Occipital lobe (tissue), 2 donors: Measurements from ENCODE around the gene PLIN5. TPM values are rescaled to one million over a fixed set of nuclear protein-coding genes. Genes with fewer than 3 reads are reported as not detected.

Source experiments
- DNase-seq: peaks from one replicate; lab custom pipeline; 2025; lab: John Stamatoyannopoulos, UW
- total RNA-seq: library from RNA; depleted of rRNA; stranded (reverse); fragments of >200 nt; gene quantifications from one replicate; pipeline ENCODE4 v1.2.3, GENCODE V29; 2014

Gene PLIN5, protein sequence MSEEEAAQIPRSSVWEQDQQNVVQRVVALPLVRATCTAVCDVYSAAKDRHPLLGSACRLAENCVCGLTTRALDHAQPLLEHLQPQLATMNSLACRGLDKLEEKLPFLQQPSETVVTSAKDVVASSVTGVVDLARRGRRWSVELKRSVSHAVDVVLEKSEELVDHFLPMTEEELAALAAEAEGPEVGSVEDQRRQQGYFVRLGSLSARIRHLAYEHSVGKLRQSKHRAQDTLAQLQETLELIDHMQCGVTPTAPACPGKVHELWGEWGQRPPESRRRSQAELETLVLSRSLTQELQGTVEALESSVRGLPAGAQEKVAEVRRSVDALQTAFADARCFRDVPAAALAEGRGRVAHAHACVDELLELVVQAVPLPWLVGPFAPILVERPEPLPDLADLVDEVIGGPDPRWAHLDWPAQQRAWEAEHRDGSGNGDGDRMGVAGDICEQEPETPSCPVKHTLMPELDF
- total RNA-seq: 2.0 TPM

DNA sequence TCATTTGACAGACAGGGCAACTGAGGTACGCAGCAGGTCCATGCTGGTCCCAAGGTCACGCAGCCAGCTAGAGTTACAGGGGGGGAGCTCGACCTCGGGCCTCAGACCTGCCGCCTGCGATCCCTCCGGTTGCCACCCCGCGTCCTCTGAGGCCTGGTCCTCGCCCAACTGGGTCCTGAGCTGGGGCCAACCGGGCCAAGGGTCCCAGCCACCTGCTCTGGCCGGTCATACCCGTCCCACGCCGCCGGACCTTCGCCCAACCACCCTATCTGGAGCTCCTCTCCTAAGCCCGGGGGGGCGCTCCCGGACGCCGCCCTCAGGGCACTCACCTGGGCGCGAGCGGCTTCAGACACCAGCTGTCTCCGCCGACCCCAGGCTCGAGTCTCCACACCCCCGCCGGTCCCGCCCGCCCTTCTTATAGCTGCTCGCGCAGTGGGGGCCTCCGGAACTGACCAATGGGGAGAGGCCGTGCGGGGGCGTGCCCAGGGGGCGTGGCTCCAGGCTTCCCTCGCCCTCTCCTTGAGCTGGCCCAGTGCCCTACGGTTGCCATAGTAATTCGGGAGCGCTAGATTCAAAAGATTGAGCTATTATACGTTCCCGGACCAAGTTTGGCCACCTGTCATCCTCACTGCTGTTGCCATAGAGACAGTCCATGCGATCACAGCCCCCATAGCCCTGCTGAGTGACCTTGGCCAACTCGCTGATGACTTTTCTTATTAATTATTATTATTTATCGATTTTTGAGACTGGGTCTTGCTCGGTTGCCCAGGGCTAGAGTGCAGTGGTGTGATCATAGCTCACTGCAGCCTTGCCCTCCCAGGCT, at the start of gene PLIN5:
Gene PLIN5 (minus strand): TSS at position 389 of the 823 bp plus-strand sequence. CDS start 1,150 bp downstream, outside the sequence.
- peak; percentile 47 for DNase-seq

- DNase-seq: peak; percentile 43
Observed at GRCh38 chr19:4583961-4584669, 49.1 kb upstream of the PLIN5 start.

DNA sequence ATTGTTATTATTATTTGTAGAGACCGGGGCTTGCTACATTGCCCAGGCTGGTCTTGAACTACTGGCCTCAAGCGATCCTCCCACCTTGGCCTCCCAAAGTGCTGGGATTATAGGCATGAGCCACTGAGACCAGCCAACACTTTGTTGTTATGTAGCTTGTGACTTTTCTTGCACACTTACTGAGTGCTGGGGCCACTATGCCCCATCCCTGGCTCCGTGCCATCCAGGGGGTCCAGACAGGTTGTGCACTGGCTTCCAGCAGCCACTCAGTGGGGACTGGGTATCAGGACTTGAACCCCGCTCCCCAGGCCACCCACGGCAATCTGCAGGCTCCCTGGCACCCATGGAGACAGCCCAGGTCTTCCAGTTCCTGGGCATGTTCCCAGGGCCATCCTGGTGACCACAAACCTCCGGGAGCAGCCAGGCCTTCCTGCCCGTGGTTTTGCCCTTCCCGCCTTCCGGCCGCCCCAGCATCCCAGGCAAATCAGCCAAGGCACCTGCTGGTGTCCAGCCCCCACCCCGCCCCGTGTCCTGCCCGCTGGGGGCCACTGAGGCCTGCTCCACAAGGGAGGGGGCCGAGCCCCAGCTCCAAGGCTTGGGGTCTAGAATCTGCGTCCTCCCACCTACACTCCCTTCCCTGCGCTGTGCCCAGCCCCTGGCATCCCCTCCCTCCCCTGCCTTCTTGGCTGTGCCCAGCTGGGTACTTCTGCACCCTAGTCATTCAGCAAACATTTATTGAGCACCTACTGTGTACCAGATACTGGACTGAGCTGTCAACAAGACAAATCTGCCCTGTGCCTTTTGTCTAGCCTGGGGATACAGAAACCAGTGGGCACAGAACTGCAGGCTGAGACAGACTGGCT, 48.2 kb upstream of the PLIN5 start:
- DNase-seq: no peak

DNA sequence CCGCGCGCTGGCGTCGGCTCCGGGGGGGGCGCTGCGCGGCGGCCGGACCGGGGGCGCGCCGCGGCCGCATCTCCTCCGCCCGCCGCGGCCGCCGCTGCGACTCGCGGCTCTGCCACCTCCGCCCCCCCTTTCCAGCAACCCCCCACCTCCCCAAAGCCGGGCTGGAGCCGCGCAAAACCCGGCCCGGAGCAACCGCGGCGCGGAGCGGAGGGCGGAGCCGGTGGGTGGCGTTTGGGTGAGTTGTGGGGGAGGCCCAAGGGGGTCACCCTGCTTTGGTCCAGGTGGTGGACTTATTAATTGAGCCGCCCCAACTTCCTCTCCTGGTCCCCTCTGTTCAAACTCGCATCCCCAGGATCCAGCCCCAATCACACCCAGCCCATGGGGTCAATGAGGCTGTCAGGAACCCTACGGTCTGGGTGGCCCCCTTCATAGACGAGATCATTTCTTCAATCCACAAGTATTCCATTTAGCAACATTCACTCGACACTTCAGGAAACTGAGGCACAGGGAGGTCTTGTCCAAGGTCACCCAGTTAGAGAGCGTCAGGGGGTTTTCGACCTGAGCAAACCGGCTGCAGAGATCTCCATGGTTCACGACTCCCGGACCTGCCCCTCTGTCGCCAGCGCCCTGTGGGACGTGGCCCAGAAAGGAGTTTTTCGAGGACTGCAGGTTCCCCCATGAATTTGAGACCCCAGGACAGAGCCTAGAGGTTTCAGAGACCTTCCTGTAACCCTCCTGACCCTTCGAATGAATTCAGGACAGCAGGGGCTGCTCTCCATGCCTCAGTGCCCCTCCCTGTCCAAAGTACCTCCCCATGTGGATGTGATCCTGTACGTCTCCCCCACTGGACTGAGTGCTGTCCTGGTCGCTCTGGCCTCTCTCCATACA, 46.9 kb upstream of the PLIN5 start:
- peak; percentile 33 for DNase-seq

GRCh38 chr19:4580961-4581665, 46.1 kb upstream of the PLIN5 start:
- DNase-seq: no peak

DNA sequence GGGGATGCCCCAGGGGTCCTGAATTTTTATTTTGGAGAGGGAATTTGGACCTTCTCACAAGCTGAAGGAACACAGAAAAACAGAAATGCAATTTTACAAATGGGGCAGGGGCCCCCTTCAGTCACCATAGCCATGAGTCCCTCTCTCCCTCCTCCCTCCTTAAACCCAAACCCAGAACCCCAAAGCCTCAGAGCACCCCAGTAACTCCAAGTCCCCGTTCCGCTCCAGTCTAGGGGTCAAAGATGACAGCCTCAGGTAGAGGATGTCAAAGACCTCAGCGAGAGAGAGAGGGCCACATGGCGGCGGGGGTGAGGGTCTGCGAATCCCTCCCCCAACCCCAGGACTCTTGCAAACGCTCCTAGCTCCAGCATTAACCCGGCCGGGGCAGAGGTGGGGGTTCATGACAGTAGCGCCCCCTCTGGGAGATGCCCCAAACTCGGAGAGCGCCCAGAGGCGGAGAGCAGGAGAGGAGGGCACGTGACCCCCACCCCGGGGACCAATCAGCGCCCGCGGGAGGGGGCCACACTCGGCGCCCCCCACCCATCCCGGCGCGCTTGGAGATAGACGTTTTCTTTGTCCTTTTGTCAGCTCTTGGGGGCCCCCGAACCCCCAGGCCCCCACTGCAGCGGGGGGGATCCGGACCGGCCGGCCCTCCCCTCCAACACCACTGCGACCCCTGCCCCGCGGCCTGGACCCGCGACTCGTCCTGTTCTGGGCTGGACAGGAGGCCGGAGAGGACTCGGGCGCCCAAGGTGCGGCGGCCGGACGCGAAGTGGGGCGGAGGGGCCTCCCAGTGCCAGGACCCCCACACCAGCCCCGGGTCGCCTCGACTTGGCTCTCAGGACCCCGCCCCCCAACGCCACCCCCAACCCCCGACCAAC, 45.2 kb upstream of the PLIN5 start:
- DNase-seq: no peak

DNA sequence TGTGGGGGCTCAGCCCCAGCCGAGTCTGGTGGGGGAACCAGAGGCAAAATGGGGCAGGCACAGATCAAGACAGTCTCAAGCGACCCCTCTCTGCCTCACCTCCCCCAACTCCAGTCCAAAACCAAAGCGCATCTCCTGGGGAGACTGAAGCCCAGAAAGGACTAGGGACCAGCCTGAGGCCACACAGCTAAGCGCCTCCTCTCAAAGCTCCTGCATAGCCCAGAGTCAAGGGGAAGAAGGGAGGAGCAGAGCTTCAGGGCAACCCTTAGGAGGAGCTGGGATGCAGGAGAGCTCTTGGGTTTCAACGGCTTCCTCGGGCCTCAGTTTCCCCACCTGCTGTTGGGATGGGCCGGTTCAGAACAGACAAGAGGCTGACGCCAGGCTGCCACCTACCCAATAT, 44.4 kb upstream of the PLIN5 start:
- no peak for DNase-seq

GRCh38 chr19:4578552-4579248, 43.7 kb upstream of the PLIN5 start:
- no peak for DNase-seq

- no peak for DNase-seq
Observed at GRCh38 chr19:4577020-4577782, 42.2 kb upstream of the PLIN5 start.

GRCh38 chr19:4576016-4576933, 41.3 kb upstream of the PLIN5 start:
- DNase-seq: no peak

DNA sequence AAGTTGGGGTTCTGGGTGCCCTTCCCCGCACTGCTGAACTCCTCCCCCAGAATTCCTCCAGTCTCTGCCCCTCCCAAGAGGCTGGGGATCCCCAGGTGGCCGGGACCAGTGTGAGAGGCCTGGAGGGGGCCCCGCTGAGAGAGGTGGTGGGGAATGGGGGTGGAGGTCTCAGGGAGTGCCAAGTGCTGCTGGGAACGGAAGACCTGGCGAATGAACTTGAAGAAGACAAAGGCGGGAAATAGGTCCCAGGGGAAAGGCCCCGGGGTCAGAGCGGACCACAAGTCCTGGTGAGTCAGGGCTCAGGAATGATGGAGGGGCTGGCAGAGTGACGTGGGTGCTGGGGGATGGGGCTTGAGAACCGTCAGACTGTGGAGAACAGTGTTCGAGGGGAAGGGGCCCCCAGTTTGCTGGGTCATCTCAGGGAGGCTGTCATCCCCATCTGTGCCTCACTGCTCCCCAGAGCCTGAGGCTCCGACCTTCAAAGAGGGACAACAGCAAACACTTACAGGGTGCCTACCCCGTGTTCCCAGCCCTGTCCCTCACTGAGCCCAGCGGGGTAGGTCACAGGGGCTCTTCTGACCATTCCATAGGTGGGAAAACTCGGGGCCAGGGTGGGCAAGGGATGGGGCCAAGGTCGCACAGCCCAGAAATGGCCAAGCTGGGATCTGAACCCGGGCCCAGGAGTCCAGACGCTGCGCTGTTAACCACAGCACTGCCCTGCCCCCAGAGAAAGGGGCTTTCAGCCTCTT, 40.4 kb upstream of the PLIN5 start:
- DNase-seq: no peak

- DNase-seq: no peak
Observed at GRCh38 chr19:4573682-4574081, 38.7 kb upstream of the PLIN5 start.

GRCh38 chr19:4571305-4571917, 36.4 kb upstream of the PLIN5 start:
- no peak for DNase-seq

GRCh38 chr19:4570916-4571304, 35.9 kb upstream of the PLIN5 start:
- DNase-seq: no peak

- DNase-seq: no peak
Observed at GRCh38 chr19:4570402-4570801, 35.4 kb upstream of the PLIN5 start.
